ENCODE data around the gene FKBP14. TPM values are rescaled to one million over a fixed set of nuclear protein-coding genes. Genes with fewer than 3 reads are reported as not detected.

FKBP14 gene
- total and polyA plus RNA-seq, 3 donors from 2014 or later: 7.3 to 8.8 (median 7.8) TPM

- H3K9me3 ChIP-seq: no peaks in the 10 kb centered on the region
- TF ChIP-seq POLR2A (IDR thresholded peaks at IDR 0.05) (no peak), CTCF (IDR thresholded peaks at IDR 0.05) (no peak)
- no peak for DNase-seq
- no peak overlapping the region for H3K4me3 ChIP-seq
- H3K27me3 ChIP-seq: no peaks in the 10 kb centered on the region
- 87 to 88% methylated on average over 6 of the region's 6 CpGs for WGBS, 2 donors
- intact Hi-C loops (cut with DNase I; ENCODE audit: low total_unique reads): no loop called here
- no peak overlapping the region for H3K27ac ChIP-seq
- no peaks in the 10 kb centered on the region for H3K4me1 ChIP-seq
- H3K36me3 ChIP-seq (ENCODE audit: low read depth, missing control alignments): no peaks in the 10 kb centered on the region
Observed at GRCh38 chr7:30003098-30003497, 23.4 kb downstream of the FKBP14 start.

GRCh38 chr7:30001998-30002397 is 24.5 kb downstream of the FKBP14 start:
- intact Hi-C loops (cut with DNase I; ENCODE audit: low total_unique reads): no loop called here
- no peak for TF ChIP-seq CTCF (IDR thresholded peaks at IDR 0.05)
- no peak for TF ChIP-seq POLR2A (IDR thresholded peaks at IDR 0.05)
- no peaks in the 10 kb centered on the region for H3K27me3 ChIP-seq
- DNase-seq: no peak
- H3K4me3 ChIP-seq: no peak overlapping the region
- H3K9me3 ChIP-seq: no peaks in the 10 kb centered on the region
- WGBS, 2 donors: 88 to 95% methylated on average over 2 of the region's 2 CpGs
- no peak overlapping the region for H3K27ac ChIP-seq
- no peaks in the 10 kb centered on the region for H3K4me1 ChIP-seq
- no peaks in the 10 kb centered on the region for H3K36me3 ChIP-seq (ENCODE audit: low read depth, missing control alignments)

GRCh38 chr7:29998489-29998888 is 28.0 kb downstream of the FKBP14 start:
- DNase-seq: no peak
- Histone ChIP-seq H3K36me3 (ENCODE audit: low read depth, missing control alignments) (no peaks in the 10 kb centered on the region), H3K4me3 (no peak overlapping the region), H3K9me3 (no peaks in the 10 kb centered on the region), H3K4me1 (no peaks in the 10 kb centered on the region), H3K27ac (no peak overlapping the region), H3K27me3 (no peaks in the 10 kb centered on the region)
- no peak for TF ChIP-seq POLR2A (IDR thresholded peaks at IDR 0.05)
- no peak for TF ChIP-seq CTCF (IDR thresholded peaks at IDR 0.05)
- intact Hi-C loops (cut with DNase I; ENCODE audit: low total_unique reads): no loop called here

GRCh38 chr7:29996321-29996720 is 30.2 kb downstream of the FKBP14 start:
- H3K4me3 ChIP-seq: no peak overlapping the region
- H3K27ac ChIP-seq: no peak overlapping the region
- no peak for DNase-seq
- no peaks in the 10 kb centered on the region for H3K9me3 ChIP-seq
- H3K4me1 ChIP-seq: no peaks in the 10 kb centered on the region
- no peaks in the 10 kb centered on the region for H3K36me3 ChIP-seq (ENCODE audit: low read depth, missing control alignments)
- TF ChIP-seq CTCF (IDR thresholded peaks at IDR 0.05) (no peak), POLR2A (IDR thresholded peaks at IDR 0.05) (no peak)
- H3K27me3 ChIP-seq: no peaks in the 10 kb centered on the region
- intact Hi-C loops (cut with DNase I; ENCODE audit: low total_unique reads): no loop called here

GRCh38 chr7:29995652-29996051 is 30.9 kb downstream of the FKBP14 start:
- no peak for DNase-seq
- no peak overlapping the region for H3K27ac ChIP-seq
- no peak overlapping the region for H3K4me3 ChIP-seq
- H3K36me3 ChIP-seq (ENCODE audit: low read depth, missing control alignments): no peaks in the 10 kb centered on the region
- no peaks in the 10 kb centered on the region for H3K4me1 ChIP-seq
- H3K27me3 ChIP-seq: no peaks in the 10 kb centered on the region
- H3K9me3 ChIP-seq: no peaks in the 10 kb centered on the region
- intact Hi-C loops (cut with DNase I; ENCODE audit: low total_unique reads): no loop called here
- TF ChIP-seq CTCF (IDR thresholded peaks at IDR 0.05) (no peak), POLR2A (IDR thresholded peaks at IDR 0.05) (no peak)
